Lower leg skin (tissue), 4 donors: Measurements from ENCODE around the gene TMEM144. TPM values are rescaled to one million over a fixed set of nuclear protein-coding genes. Genes with fewer than 3 reads are reported as not detected.

Experiments
- DNase-seq, 2 donors: peaks; one replicate each; pipeline ENCODE4 v3.0.0-alpha.2; 2019; ENCODE audit warnings: low spot score in 2 of 2
- H3K4me3 ChIP-seq: fragments of 200-600 bp; sonication (generic); 2 replicates; pipeline ENCODE4 v1.5.1; 2017; ENCODE audit warnings: mild to moderate bottlenecking, low read depth; ENCODE audit not compliant: poor library complexity, severe bottlenecking
- CTCF ChIP-seq, 3 donors: fragments of 450-650 bp; IDR thresholded peaks; one replicate each; pipeline ENCODE4 v1.5.1; 2016; ENCODE audit warnings: antibody characterized with exemption in 3 of 3, mild to moderate bottlenecking in 3 of 3, moderate library complexity in 2 of 3
- POLR2A ChIP-seq, 2 donors: fragments of 450-650 bp; IDR thresholded peaks; one replicate each; pipeline ENCODE4 v1.6.1; 2016 to 2017; ENCODE audit warnings: antibody characterized with exemption in 2 of 2, mild to moderate bottlenecking in 1 of 2, moderate library complexity in 1 of 2
- WGBS, 2 donors: methylation state at CpG; one replicate each; pipeline ENCODE4 v1.1.5; 2018; 5-methylcytosine and 5-hydroxymethylcytosine counted together
- intact Hi-C: fragments of 100-400 bp; cut with DNase I; formaldehyde crosslinking; loops from one replicate; pipeline ENCODE4 v1.15.0; 2023; ENCODE audit warnings: low total_unique reads
- total RNA-seq, 4 donors: library from RNA; depleted of rRNA; stranded (reverse); fragments of >200 nt; gene quantifications; one replicate each; pipeline ENCODE4 v1.1.0, GENCODE V29; 2016

Gene TMEM144
- total RNA-seq, 4 donors from 2014 or later = 3.9 to 5.3 (median 4.6) TPM

GRCh38 chr4:158166701-158167100, 43.6 kb upstream of the TMEM144 start:
- WGBS, 2 donors = 52 to 54% methylated on average over 2 of the region's 2 CpGs
- no peak for TF ChIP-seq POLR2A (IDR thresholded peaks at IDR 0.05)
- no peak for TF ChIP-seq CTCF (IDR thresholded peaks at IDR 0.05)
- intact Hi-C loops = no loop called here
- no peak overlapping the region for H3K4me3 ChIP-seq
- no peak for DNase-seq

GRCh38 chr4:158168606-158169005, 41.7 kb upstream of the TMEM144 start:
- no peak for TF ChIP-seq POLR2A (IDR thresholded peaks at IDR 0.05)
- no peak for TF ChIP-seq CTCF (IDR thresholded peaks at IDR 0.05)
- intact Hi-C loops = no loop called here
- 78 to 85% methylated on average over 5 of the region's 5 CpGs for WGBS, 2 donors
- no peak for DNase-seq
- no peak overlapping the region for H3K4me3 ChIP-seq

GRCh38 chr4:158169506-158169905, 40.8 kb upstream of the TMEM144 start:
- no peak for DNase-seq
- TF ChIP-seq CTCF (IDR thresholded peaks at IDR 0.05) (no peak), POLR2A (IDR thresholded peaks at IDR 0.05) (no peak)
- WGBS, 2 donors = 32 to 36% methylated on average over 3 of the region's 3 CpGs
- H3K4me3 ChIP-seq = no peak overlapping the region
- intact Hi-C loops = no loop called here

- no peak for TF ChIP-seq CTCF (IDR thresholded peaks at IDR 0.05)
- TF ChIP-seq POLR2A (IDR thresholded peaks at IDR 0.05) = no peak
- DNase-seq = no peak
- H3K4me3 ChIP-seq = peak overlapping the region; percentile 25
- intact Hi-C loops = loop anchor here (10.0 kb wide), 1 partner anchor 175 kb away; no protein-coding TSS in a partner anchor
- 30 to 36% methylated on average over 16 to 18 of the region's 18 CpGs for WGBS, 2 donors
Measured at GRCh38 chr4:158169931-158170690, 40.2 kb upstream of the TMEM144 start.

GRCh38 chr4:158170691-158171561, 39.4 kb upstream of the TMEM144 start:
- peak; percentile 41 to 90 for DNase-seq
- TF ChIP-seq CTCF (IDR thresholded peaks at IDR 0.05) (no peak), POLR2A (IDR thresholded peaks at IDR 0.05) (no peak)
- H3K4me3 ChIP-seq = peak overlapping the region; percentile 25
- WGBS, 2 donors = 42 to 54% methylated on average over 33 to 42 of the region's 42 CpGs
- intact Hi-C loops = loop anchor here (10.0 kb wide), 1 partner anchor 176 kb away; no protein-coding TSS in a partner anchor
